Panc1 (cell line): ENCODE measurements around the gene MACROD2.

Source experiments
- POLR2AphosphoS5 ChIP-seq: IDR thresholded peaks from 2 replicates; pipeline ENCODE4 v1.6.1; 2012; ENCODE audit warnings: mild to moderate bottlenecking, low read depth, low read length, moderate library complexity
- SIN3A ChIP-seq: IDR thresholded peaks from 2 replicates; pipeline ENCODE4 v1.6.1; 2012; ENCODE audit warnings: low read depth, mild to moderate bottlenecking, low read length, moderate library complexity, borderline replicate concordance; ENCODE audit not compliant: insufficient read depth
- TCF7L2 ChIP-seq: IDR thresholded peaks from 2 replicates; pipeline ENCODE4 v1.6.1; 2011; ENCODE audit warnings: mild to moderate bottlenecking, low read depth, low read length, inconsistent platforms
- TF ChIP-seq, protein P1 (sequence below): fragments of 450-650 bp; IDR thresholded peaks from 2 replicates; pipeline ENCODE4 v1.5.1; 2017; ENCODE audit warnings: mild to moderate bottlenecking
- TF ChIP-seq, protein P2 (sequence below), 2 experiments: IDR thresholded peaks; 2 replicates each; pipeline ENCODE4 v1.6.1; 2011 to 2012; ENCODE audit warnings: low read depth in 2 of 2, control low read depth in 1 of 2, low read length in 1 of 2, mild to moderate bottlenecking in 1 of 2, moderate library complexity in 1 of 2; ENCODE audit not compliant: insufficient read depth in 1 of 2

DNA sequence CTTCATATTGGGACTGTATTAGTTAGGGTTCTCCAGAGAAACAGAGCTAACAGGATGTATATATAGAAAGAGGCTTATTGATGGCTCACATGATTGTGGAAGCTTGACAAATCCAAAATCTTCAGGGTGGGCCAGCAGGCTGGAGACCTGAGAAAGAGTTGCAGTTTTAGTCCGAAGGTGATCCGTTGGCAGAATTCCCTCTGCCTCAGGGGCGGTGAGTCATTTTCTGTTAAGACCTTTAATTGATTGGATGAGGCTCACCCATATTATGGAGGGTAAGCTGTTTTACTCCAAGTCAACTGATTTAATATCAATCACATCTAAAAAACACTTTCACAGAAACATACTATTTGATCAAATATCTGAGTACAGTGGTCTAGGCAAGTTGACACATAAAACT, 228.5 kb downstream of the MACROD2 start:
- no peak for TF ChIP-seq POLR2AphosphoS5
- TF ChIP-seq, protein P1, sequence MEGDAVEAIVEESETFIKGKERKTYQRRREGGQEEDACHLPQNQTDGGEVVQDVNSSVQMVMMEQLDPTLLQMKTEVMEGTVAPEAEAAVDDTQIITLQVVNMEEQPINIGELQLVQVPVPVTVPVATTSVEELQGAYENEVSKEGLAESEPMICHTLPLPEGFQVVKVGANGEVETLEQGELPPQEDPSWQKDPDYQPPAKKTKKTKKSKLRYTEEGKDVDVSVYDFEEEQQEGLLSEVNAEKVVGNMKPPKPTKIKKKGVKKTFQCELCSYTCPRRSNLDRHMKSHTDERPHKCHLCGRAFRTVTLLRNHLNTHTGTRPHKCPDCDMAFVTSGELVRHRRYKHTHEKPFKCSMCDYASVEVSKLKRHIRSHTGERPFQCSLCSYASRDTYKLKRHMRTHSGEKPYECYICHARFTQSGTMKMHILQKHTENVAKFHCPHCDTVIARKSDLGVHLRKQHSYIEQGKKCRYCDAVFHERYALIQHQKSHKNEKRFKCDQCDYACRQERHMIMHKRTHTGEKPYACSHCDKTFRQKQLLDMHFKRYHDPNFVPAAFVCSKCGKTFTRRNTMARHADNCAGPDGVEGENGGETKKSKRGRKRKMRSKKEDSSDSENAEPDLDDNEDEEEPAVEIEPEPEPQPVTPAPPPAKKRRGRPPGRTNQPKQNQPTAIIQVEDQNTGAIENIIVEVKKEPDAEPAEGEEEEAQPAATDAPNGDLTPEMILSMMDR, result no peak
- TF ChIP-seq TCF7L2, result no peak
- TF ChIP-seq SIN3A, result no peak
- TF ChIP-seq, protein P2, sequence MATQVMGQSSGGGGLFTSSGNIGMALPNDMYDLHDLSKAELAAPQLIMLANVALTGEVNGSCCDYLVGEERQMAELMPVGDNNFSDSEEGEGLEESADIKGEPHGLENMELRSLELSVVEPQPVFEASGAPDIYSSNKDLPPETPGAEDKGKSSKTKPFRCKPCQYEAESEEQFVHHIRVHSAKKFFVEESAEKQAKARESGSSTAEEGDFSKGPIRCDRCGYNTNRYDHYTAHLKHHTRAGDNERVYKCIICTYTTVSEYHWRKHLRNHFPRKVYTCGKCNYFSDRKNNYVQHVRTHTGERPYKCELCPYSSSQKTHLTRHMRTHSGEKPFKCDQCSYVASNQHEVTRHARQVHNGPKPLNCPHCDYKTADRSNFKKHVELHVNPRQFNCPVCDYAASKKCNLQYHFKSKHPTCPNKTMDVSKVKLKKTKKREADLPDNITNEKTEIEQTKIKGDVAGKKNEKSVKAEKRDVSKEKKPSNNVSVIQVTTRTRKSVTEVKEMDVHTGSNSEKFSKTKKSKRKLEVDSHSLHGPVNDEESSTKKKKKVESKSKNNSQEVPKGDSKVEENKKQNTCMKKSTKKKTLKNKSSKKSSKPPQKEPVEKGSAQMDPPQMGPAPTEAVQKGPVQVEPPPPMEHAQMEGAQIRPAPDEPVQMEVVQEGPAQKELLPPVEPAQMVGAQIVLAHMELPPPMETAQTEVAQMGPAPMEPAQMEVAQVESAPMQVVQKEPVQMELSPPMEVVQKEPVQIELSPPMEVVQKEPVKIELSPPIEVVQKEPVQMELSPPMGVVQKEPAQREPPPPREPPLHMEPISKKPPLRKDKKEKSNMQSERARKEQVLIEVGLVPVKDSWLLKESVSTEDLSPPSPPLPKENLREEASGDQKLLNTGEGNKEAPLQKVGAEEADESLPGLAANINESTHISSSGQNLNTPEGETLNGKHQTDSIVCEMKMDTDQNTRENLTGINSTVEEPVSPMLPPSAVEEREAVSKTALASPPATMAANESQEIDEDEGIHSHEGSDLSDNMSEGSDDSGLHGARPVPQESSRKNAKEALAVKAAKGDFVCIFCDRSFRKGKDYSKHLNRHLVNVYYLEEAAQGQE (IDR thresholded peaks at IDR 0.05; ENCODE audit: insufficient read depth in 1 of 2, low read depth in 2 of 2, low read length in 1 of 2), result no peak
